DMS 273 (cell line): ENCODE results near the gene FBN1.

Experiments
- DNase-seq: peaks from one replicate; lab custom pipeline; 2025; ENCODE audit not compliant: unreplicated experiment; lab: John Stamatoyannopoulos, UW

FBN1 gene

DNA sequence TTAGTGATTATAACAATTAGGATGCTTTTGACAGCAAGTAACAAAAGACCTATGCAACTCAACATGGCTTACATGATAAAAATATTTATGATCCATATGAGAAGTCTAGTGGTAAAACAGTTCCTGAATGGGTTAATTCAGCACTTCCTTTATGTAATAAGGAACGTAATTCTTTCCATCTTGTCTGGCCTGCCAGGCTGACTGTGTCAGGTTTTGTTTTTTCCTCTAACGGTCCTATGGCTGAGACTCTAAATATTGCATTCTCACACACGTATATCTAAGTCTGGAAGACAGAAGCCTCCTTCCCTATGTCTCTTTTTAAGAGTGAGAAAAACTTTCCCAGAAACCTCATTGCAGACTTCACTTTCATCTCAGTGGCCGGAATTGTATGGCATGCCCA, 263.6 kb downstream of the FBN1 start:
- DNase-seq = no peak

DNA sequence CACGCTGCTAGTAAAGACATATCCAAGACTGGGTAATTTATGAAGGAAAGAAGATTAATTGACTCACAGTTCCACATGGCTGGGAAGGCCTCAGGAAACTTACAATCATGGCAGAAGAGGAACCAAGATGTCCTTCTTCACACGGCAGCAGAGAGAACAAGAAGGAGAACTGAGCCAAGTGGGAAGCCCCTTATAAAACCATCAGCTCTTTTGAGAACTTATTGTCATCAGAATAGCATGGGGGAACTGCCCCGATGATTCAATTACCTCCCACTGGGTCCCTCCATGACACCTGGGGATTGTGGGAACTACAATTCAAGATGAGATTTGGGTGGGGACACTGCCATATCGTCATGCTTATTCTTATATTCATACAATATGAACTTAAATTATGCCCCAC, 265.3 kb downstream of the FBN1 start:
- DNase-seq = no peak

DNA sequence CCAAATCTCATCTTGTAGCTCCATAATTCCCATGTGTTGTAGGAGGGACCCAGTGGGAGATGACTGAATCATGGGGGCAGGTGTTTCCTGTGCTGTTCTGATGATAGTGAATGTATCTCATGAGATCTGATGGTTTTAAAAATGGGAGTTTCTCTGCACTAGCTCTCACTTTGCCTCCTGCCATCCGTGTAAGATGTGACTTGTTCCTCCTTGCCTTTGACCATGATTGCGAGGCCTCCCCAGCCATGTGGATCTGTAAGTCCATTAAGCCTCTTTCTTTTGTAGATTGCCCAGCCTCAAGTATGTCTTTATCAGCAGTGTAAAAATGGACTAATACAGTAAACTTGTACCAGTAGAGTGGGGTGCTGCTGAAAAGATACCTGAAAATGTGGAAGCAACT, 269.7 kb downstream of the FBN1 start:
- no peak for DNase-seq

DNA sequence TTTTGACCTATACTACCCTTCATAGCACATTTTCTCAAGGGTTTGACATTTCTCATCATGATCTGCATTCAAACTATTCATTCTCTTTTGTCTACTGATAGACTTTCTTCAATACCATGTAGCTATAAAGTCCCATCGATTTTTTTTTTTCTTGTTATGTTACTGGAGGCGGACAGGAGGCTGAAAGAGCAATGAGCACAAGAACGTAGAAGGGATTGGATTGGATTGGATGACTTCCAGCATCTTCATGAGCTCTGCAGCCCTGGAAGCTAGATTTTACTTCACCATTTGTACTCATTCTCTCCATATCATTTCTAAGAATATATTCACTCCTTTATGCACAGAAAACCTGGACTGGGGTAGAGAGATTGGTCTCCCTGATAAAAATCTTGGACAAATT, 271.0 kb downstream of the FBN1 start:
- DNase-seq = no peak

DNA sequence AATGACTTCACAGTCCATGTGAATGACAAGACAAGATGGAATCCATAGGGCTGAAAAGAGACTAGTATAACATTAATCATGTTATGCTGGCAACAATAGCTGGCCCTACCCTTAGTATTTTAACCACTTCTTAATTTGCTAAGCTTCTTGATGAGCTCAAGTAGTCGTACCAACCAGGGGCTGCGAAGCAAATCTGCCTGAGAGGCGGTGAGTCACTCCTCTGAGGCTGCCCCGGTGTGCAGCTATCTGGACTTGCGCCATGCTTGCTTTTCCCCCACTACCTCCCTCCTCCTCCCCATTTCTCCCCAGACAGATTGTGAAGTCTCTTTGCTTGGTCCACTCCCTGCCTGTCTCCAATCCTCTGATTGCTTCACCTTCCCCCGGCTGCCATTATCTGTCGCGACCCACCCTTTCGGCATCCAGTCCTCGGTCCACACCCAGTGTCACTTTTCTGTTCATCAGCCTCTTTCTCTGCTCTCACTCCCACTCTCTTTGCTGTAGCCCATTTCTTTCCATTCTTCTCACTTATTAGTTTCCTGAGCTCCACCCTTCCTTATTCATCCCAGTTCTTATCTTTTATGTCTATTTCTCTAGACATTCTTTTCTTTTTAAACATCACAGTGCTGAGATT, 271.6 kb downstream of the FBN1 start:
- DNase-seq = no peak

DNA sequence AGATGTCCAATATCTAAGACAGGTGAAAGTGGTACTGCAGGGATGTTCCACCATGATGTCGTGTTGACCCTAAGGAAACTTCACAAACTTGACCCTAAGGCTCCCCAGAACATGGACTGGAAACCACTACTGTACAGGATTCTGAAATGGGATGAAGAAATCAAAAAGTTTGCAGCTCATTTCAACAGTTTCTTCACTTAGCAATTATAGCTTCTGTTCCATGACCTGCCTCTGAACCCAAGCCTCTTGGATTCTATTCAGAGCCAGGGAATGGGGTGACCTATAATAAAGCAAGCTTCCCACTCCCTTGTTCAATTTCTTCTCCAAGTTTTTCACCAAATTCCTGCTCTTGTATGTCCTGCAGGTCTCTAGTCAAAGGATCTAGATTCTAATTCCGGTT, 273.5 kb downstream of the FBN1 start:
- DNase-seq = no peak

DNA sequence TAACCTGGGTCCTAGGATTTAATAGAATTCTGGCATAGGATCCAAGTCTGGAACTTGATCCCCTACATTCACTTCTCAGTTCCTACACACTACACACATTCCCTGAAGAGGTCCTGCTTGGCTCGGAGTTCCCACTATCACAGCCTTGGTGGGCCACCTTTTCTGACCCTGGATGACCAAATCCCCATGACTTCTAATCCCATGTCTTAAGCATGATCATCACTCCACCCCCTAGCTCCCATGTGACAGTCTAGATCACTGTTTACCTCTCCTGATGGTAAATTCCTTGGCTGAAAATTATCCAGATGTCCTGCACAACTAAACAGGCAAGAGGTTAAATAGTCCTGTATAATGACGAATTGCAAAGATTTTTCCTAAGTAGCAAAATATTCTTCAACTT, 274.0 kb downstream of the FBN1 start:
- DNase-seq = no peak

DNA sequence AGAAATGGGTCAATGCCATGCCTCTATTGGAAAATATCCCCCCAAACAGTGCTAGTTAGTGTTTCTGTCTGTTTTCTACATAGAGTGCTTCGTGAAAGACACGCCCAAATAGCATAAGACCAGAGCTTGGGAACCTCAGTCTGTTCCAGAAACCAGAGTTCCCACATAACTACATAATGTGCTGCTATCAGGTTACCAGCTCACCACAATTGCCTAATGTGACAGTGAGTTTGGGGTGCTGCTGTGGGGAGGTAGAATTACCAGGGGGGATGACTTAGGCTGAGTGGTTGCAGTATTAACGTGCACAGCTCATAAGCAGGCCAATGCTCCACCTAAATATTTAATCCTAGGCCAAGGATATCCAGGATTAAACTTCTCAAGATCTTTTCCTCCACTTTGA, 275.0 kb downstream of the FBN1 start:
- peak; percentile 2 for DNase-seq

DNA sequence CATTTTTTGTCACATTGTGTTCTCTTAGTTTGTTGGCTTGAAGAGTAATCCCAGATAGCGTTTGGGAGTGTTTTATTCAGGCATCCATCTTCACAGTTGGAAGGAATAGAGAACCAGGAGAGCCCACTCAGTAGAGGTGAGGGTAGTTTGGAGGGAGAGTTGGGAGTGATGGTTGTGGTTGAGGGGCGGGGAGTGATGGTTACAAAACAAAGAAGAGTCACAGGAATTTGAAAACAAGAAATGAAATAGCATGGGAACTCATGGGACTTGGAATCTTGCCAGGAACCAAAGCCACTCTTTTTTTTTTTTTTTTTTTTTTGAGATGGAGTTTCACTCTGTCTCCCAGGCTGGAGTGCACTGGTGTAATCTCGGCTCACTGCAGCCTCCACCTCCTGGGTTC, 278.0 kb downstream of the FBN1 start:
- no peak for DNase-seq

DNA sequence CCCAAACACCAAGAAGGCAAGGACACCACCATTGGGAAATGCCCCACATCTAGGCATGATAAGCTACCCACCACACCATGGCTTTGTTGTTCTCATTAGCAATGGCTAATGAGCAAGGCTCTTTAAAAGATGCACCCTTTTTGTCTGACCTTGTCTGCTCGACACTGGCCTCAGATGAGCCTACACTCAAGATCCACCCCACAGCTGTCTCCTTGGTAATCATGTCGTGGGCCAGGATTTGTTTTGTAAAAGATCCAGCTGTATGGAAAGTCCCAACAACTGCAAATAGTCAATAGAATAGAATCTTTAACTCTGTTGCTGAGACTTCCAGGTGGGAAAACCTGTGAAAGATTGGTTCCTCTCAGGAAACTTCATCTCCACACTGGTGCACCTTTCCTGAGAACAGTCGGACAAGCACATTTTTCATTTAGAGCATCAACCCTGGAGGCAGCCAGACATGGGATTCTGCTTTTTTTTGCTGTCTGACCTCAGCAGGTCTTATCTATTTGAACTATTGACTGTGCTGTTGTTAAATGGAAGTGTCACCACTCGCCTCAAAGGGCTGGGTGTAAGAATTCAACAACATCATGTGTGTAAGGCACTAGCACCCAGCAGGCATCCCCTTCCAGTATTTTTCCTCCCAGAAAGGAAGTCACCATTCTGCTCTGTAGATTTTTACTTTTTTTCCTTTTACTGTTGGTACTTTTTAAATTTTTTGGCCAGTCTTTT, 278.8 kb downstream of the FBN1 start:
- no peak for DNase-seq

DNA sequence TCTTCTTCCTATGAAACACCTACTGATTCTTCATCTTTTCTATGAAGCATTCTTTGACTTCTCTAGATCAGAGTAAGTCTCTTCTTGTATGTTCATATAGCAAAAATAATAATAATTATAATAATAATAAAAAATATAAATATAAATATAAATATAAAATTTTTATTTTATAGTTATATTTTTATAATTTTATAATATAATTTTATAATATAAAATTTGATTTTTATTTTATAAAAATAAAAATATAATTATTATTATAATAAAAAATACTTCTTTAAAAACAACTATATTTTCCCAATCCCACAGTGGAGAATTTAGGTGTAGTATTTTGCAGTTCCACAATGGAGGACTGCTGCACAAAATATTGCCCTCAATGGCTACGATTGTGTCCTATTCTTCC, 279.9 kb downstream of the FBN1 start:
- DNase-seq = no peak

DNA sequence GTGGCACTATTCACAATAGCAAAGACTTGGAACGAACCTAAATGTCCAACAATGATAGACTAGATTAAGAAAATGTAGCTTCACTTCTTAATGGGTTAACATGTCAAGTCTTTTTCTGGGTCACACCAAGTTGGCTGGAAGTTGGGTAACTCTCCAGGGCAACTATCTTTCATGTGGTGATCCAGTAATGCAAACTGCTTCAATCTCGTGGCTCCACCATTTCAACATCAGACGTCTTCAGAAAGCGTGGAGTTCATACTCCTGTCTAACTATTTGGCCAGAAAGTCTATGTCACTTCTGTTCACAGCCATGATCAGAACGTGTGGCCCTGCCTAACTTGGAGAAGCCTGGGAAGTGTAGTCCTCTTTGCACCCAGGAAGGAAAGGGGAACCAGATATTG, 282.0 kb downstream of the FBN1 start:
- DNase-seq = no peak

DNA sequence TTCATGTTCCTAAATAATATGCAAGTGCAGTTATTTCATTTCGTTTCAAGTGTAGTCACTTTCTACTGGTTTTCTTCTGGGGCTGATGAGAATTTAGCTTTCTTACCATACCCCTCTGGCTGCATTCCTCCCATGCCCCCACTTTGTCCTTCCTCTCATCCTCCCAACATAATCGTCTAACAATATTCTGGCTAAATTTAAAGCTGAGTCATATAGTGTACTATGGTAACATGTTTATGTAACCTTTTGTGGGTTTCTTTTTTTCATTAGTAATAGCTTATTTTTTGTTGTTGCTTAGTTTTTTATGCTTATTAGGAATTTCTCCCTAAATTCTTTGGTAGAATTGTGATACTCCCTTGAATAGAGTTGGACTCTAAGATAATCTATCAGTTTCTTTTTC, 283.8 kb downstream of the FBN1 start:
- no peak for DNase-seq

DNA sequence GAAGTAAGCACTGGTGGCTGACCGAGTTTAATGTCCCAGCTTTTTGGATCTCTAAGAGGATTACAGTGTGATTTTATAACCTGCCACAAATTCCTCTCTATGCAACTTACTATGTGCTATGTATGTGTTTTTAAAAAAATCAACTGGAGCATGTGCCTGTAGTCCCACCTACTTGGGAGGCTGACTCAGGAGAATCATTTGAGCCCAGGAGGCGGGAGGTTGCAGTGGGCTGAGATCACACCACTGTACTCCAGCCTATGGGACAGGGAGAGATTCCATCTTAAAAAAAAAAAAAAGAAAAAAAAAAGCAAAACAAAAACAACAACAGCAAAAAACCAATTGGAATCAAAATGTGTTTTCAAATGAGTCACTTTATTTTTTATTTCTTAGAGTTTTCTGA, 284.7 kb downstream of the FBN1 start:
- peak; percentile 1 for DNase-seq
